Natural killer cell (primary cell): ENCODE results near the gene ALDH3B2. TPM values are rescaled to one million over a fixed set of nuclear protein-coding genes. Genes with fewer than 3 reads are reported as not detected.

Experiments
- ATAC-seq, 3 donors: fragments of 150-1000 bp in 2 of 3; fragments of 200-7000 bp in 1 of 3; cut with Tn5 transposase; 1 replicate in 1 of 3; 2 replicates in 2 of 3; pipeline ENCODE4 v1.10.0; 2021; ENCODE audit warnings: mild to moderate bottlenecking in 2 of 3, moderate library complexity in 2 of 3
- DNase-seq, 2 donors: peaks; one replicate each; pipeline versions ENCODE4 v3.0.0 to v3.0.0-alpha.2; 2013 to 2021; ENCODE audit warnings: mixed read lengths in 1 of 2
- H3K27ac ChIP-seq: one replicate; pipeline ENCODE4 v1.5.1; 2013; ENCODE audit warnings: mild to moderate bottlenecking, low read length
- H3K27me3 ChIP-seq: one replicate; pipeline ENCODE4 v1.6.1; 2013; ENCODE audit warnings: low read length; ENCODE audit not compliant: control insufficient read depth, insufficient read depth
- H3K36me3 ChIP-seq: one replicate; pipeline ENCODE4 v1.6.1; 2013; ENCODE audit warnings: low read length; ENCODE audit not compliant: control insufficient read depth, insufficient read depth
- H3K4me1 ChIP-seq: one replicate; pipeline ENCODE4 v1.6.1; 2013; ENCODE audit warnings: low read length; ENCODE audit not compliant: control insufficient read depth, insufficient read depth
- H3K4me3 ChIP-seq: one replicate; pipeline ENCODE4 v1.5.1; 2013; ENCODE audit warnings: low read length
- H3K9me3 ChIP-seq: one replicate; pipeline ENCODE4 v1.6.1; 2013; ENCODE audit warnings: low read length; ENCODE audit not compliant: control insufficient read depth, insufficient read depth
- H3K27ac Mint-ChIP-seq, 2 donors: one replicate each; pipeline ENCODE4 v1.8.0; 2022; ENCODE audit warnings: mild to moderate bottlenecking in 2 of 2, mixed read lengths in 2 of 2, moderate library complexity in 1 of 2
- H3K27me3 Mint-ChIP-seq, 2 donors: one replicate each; pipeline ENCODE4 v1.8.0; 2022; ENCODE audit warnings: low read depth in 2 of 2, mixed read lengths in 2 of 2
- H3K36me3 Mint-ChIP-seq: one replicate; pipeline ENCODE4 v1.8.0; 2022; ENCODE audit warnings: mixed read lengths
- H3K4me1 Mint-ChIP-seq, 2 donors: one replicate each; pipeline ENCODE4 v1.8.0; 2022; ENCODE audit warnings: mixed read lengths in 2 of 2
- H3K4me3 Mint-ChIP-seq: one replicate; pipeline ENCODE4 v1.8.0; 2022; ENCODE audit warnings: mild to moderate bottlenecking, moderate library complexity, mixed read lengths
- H3K9me3 Mint-ChIP-seq, 2 donors: one replicate each; pipeline ENCODE4 v1.8.0; 2022; ENCODE audit warnings: mixed read lengths in 2 of 2
- WGBS: methylation state at CpG from one replicate; pipeline ENCODE4 v1.1.7; 2013; ENCODE audit warnings: missing lambda C conversion rate; ENCODE audit not compliant: insufficient coverage; 5-methylcytosine and 5-hydroxymethylcytosine counted together
- intact Hi-C: fragments of 100-400 bp; cut with micrococcal nuclease; formaldehyde crosslinking; loops from one replicate; pipeline ENCODE4 v1.14.2; 2022
- total RNA-seq, 4 donors: library from RNA; stranded (reverse); fragments of 120-200 nt in 1 of 4; gene quantifications; one replicate each; pipeline versions ENCODE4 v1.2.3 to v1.2.4, GENCODE V29; 2013 to 2022
- TF ChIP-seq, protein P1 (sequence below): fragments of 200-600 bp; IDR thresholded peaks from one replicate; pipeline ENCODE4 v1.8.0; 2022; ENCODE audit warnings: antibody characterized with exemption

Gene ALDH3B2
- total RNA-seq, 3 donors from 2014 or later (not counting 1 experiment from before 2014, with no cell fraction given): not detected

- no peaks in the 10 kb centered on the region for H3K36me3 ChIP-seq
- ATAC-seq (no peak), DNase-seq (no peak)
- Mint-ChIP-seq H3K4me3 (no peak overlapping the region), H3K27me3 (no peaks in the 10 kb centered on the region), H3K27ac (no peak overlapping the region), H3K4me1 (no peaks in the 10 kb centered on the region), H3K9me3 (no peaks in the 10 kb centered on the region), H3K36me3 (no peaks in the 10 kb centered on the region)
- TF ChIP-seq, protein P1, sequence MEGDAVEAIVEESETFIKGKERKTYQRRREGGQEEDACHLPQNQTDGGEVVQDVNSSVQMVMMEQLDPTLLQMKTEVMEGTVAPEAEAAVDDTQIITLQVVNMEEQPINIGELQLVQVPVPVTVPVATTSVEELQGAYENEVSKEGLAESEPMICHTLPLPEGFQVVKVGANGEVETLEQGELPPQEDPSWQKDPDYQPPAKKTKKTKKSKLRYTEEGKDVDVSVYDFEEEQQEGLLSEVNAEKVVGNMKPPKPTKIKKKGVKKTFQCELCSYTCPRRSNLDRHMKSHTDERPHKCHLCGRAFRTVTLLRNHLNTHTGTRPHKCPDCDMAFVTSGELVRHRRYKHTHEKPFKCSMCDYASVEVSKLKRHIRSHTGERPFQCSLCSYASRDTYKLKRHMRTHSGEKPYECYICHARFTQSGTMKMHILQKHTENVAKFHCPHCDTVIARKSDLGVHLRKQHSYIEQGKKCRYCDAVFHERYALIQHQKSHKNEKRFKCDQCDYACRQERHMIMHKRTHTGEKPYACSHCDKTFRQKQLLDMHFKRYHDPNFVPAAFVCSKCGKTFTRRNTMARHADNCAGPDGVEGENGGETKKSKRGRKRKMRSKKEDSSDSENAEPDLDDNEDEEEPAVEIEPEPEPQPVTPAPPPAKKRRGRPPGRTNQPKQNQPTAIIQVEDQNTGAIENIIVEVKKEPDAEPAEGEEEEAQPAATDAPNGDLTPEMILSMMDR: no peak
- H3K27me3 ChIP-seq: no peaks in the 10 kb centered on the region
- no peak overlapping the region for H3K27ac ChIP-seq
- H3K9me3 ChIP-seq: no peaks in the 10 kb centered on the region
- intact Hi-C loops: no loop called here
- 66% methylated on average over 26 of the region's 26 CpGs for WGBS
- no peak overlapping the region for H3K4me3 ChIP-seq
- peaks cover 7% of the 10 kb centered on the region for H3K4me1 ChIP-seq
These were observed 6.8 kb downstream of the ALDH3B2 start for GRCh38 chr11:67667490-67668191.

DNA sequence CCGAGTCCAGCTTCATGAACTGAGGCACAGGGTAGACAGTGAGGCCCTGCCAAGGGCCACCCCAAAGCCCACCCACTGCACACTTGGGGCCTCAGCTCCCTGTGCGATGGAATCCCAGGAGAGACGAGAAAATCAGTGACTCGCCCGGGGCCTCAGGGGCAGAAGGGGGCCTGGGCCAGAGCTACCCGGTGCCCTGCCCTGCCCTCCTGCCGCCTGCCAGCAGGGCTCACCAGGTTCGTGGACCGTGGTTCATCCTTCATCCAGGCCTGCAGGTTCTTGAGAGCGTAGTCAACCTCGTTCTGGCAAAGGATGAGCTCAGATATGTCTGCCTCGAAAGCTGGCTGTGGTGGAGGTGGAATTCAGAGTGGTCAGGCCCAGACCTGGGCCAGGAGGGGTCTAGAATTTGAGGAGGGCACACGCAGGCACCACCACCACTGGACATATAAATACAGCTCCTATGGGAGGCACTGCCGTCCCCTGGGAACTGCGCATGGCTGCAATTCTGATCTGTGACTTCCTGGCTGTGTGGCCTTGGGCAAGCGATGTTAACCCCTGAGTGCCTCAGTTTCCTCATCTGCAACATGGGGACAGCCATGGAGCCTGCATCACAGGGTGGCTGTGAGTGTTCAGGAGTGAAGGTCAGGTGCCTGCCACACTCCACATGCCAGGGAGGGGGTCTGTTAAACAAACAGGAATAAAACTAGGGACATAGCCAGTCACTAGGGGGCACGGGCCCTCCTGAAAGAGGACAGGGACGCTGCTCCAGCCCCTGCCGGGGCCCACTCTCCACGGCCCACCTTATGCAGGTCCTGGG, 7.5 kb downstream of the ALDH3B2 start:
- H3K4me3 Mint-ChIP-seq: no peak overlapping the region

DNA sequence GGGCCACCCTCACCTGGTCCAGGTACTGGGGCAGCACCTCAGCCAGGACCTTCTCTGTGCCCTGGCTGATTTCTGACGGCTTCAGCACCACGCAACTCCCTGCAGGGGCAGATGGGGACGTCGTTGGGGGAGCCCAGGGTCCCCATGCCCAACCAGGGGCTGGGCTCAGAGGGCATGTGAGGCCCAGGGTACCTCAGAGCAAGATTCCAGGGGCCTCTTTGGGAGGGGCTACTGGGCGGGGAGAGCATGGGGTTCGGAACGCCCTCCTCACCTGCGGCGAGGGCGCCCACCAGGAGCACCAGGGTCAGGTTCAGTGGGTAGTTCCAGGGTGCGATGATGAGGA, 8.1 kb downstream of the ALDH3B2 start:
- H3K36me3 Mint-ChIP-seq: no peaks in the 10 kb centered on the region
- TF ChIP-seq, protein P1: no peak
- H3K27ac Mint-ChIP-seq: no peak overlapping the region
- no peak overlapping the region for H3K27ac ChIP-seq
- 88% methylated on average over 11 of the region's 11 CpGs for WGBS
- no peaks in the 10 kb centered on the region for H3K9me3 Mint-ChIP-seq
- H3K27me3 ChIP-seq: no peaks in the 10 kb centered on the region
- DNase-seq: no peak
- H3K27me3 Mint-ChIP-seq: peaks cover 0 to under 1% of the 10 kb centered on the region in 2 donors
- peaks cover 7% of the 10 kb centered on the region for H3K4me1 ChIP-seq
- H3K4me3 ChIP-seq: no peak overlapping the region
- no peak overlapping the region for H3K4me3 Mint-ChIP-seq
- intact Hi-C loops: no loop called here
- no peaks in the 10 kb centered on the region for H3K36me3 ChIP-seq
- no peak for ATAC-seq
- H3K4me1 Mint-ChIP-seq: no peaks in the 10 kb centered on the region
- H3K9me3 ChIP-seq: no peaks in the 10 kb centered on the region

More for the DNA sequence above, 7.5 kb downstream of the ALDH3B2 start:
- no peaks in the 10 kb centered on the region for H3K36me3 ChIP-seq
- intact Hi-C loops: no loop called here
- H3K27me3 ChIP-seq: no peaks in the 10 kb centered on the region
- no peak overlapping the region for H3K27ac ChIP-seq
- DNase-seq (no peak), ATAC-seq (no peak)
- no peaks in the 10 kb centered on the region for H3K27me3 Mint-ChIP-seq
- no peaks in the 10 kb centered on the region for H3K4me1 Mint-ChIP-seq
- WGBS: 77% methylated on average over 20 of the region's 20 CpGs
- no peaks in the 10 kb centered on the region for H3K36me3 Mint-ChIP-seq
- H3K9me3 ChIP-seq: no peaks in the 10 kb centered on the region
- TF ChIP-seq, protein P1: no peak
- H3K27ac Mint-ChIP-seq: no peak overlapping the region
- H3K9me3 Mint-ChIP-seq: no peaks in the 10 kb centered on the region
- H3K4me1 ChIP-seq: peaks cover 7% of the 10 kb centered on the region
- no peak overlapping the region for H3K4me3 ChIP-seq
